IMR-90 (cell line): ENCODE measurements around the gene SLC17A4. TPM values are rescaled to one million over a fixed set of nuclear protein-coding genes. Genes with fewer than 3 reads are reported as not detected.

Experiments used
- ATAC-seq: fragments of 200-7000 bp; cut with Tn5 transposase; 2 replicates; pipeline ENCODE4 v1.9.1; 2020; ENCODE audit warnings: low read depth, mild to moderate bottlenecking, moderate library complexity
- BruUV-seq: library from RNA; stranded (reverse); fragments of 400-500 nt; replicated peaks from 2 replicates; lab custom pipeline; 2021; lab: Mats Ljungman, UMichigan
- CTCF ChIA-PET: fragments of 300-600 bp; formaldehyde crosslinking; extraction: SDS; loops from one replicate; lab custom pipeline; 2021; ENCODE audit warnings: antibody characterized with exemption; lab: Yijun Ruan, JAX
- POLR2A ChIA-PET: fragments of 300-600 bp; sonication (Branson Sonifier 250); formaldehyde crosslinking; loops from one replicate; lab custom pipeline; 2022; ENCODE audit warnings: antibody characterized with exemption; ENCODE audit not compliant: unreplicated experiment; lab: Charles Lee
- DNase-seq: peaks from one replicate; pipeline ENCODE4 v3.0.0; 2013
- H2AFZ ChIP-seq: replicated peaks from 2 replicates; pipeline ENCODE3; 2013; ENCODE audit warnings: low read length, mild to moderate bottlenecking; ENCODE audit not compliant: poor library complexity
- H2AK5ac ChIP-seq: 2 replicates; pipeline ENCODE4 v1.6.1; 2013; ENCODE audit warnings: low read depth, low read length, inconsistent platforms
- H2AK9ac ChIP-seq: replicated peaks from 2 replicates; pipeline ENCODE3; 2013; ENCODE audit warnings: mild to moderate bottlenecking, low read depth, low read length, moderate library complexity; ENCODE audit not compliant: poor library complexity
- H2BK120ac ChIP-seq: 2 replicates; pipeline ENCODE4 v1.6.1; 2013; ENCODE audit warnings: low read depth, low read length, inconsistent platforms
- H2BK15ac ChIP-seq: 3 replicates; pipeline ENCODE4 v1.6.1; 2013; ENCODE audit warnings: low read depth, low read length, inconsistent platforms
- H2BK20ac ChIP-seq: 2 replicates; pipeline ENCODE4 v1.6.1; 2013; ENCODE audit warnings: low read depth, mild to moderate bottlenecking, inconsistent platforms, low read length, moderate library complexity
- H2BK5ac ChIP-seq: 2 replicates; pipeline ENCODE4 v1.6.1; 2013; ENCODE audit warnings: mild to moderate bottlenecking, low read depth, low read length, inconsistent platforms; ENCODE audit not compliant: poor library complexity, severe bottlenecking
- H3K14ac ChIP-seq: replicated peaks from 2 replicates; pipeline ENCODE4 v1.6.1; 2013; ENCODE audit warnings: low read depth, low read length, inconsistent platforms
- H3K18ac ChIP-seq: 2 replicates; pipeline ENCODE4 v1.6.1; 2013; ENCODE audit warnings: low read depth, low read length, control low read depth
- H3K23ac ChIP-seq: 2 replicates; pipeline ENCODE4 v1.6.1; 2013; ENCODE audit warnings: low read depth, low read length, inconsistent platforms
- H3K27ac ChIP-seq: 2 replicates; pipeline ENCODE4 v1.5.1; 2013; ENCODE audit warnings: mild to moderate bottlenecking, control low read depth, low read length; ENCODE audit not compliant: insufficient read depth
- H3K27me3 ChIP-seq: 2 replicates; pipeline ENCODE4 v1.6.1; 2013; ENCODE audit warnings: low read length; ENCODE audit not compliant: control insufficient read depth, insufficient read depth
- H3K36me3 ChIP-seq: 2 replicates; pipeline ENCODE4 v1.6.1; 2013; ENCODE audit warnings: low read length, mixed read lengths; ENCODE audit not compliant: control insufficient read depth, insufficient read depth
- H3K4ac ChIP-seq: 2 replicates; pipeline ENCODE4 v1.6.1; 2013; ENCODE audit warnings: low read depth, low read length, inconsistent platforms
- H3K4me1 ChIP-seq: 2 replicates; pipeline ENCODE4 v1.6.1; 2013; ENCODE audit warnings: low read length, mixed read lengths; ENCODE audit not compliant: control insufficient read depth, insufficient read depth
- H3K4me2 ChIP-seq: 2 replicates; pipeline ENCODE4 v1.6.1; 2013; ENCODE audit warnings: low read depth, mild to moderate bottlenecking, control low read depth, low read length, moderate library complexity
- H3K4me3 ChIP-seq: 2 replicates; pipeline ENCODE4 v1.5.1; 2013; ENCODE audit warnings: low read depth, mild to moderate bottlenecking, control low read depth, low read length, moderate library complexity; ENCODE audit not compliant: insufficient read depth
- H3K56ac ChIP-seq: 2 replicates; pipeline ENCODE4 v1.6.1; 2013; ENCODE audit warnings: low read length, inconsistent platforms; ENCODE audit not compliant: insufficient read depth; ENCODE audit errors: extremely low read depth
- H3K79me1 ChIP-seq, 2 experiments: 2 replicates each; pipeline ENCODE4 v1.6.1; 2013; ENCODE audit warnings: low read length in 2 of 2, inconsistent platforms in 1 of 2, low read depth in 1 of 2
- H3K9ac ChIP-seq: 2 replicates; pipeline ENCODE4 v1.6.1; 2013; ENCODE audit warnings: low read depth, low read length, control low read depth
- H3K9me1 ChIP-seq: 2 replicates; pipeline ENCODE4 v1.6.1; 2013; ENCODE audit warnings: low read length, inconsistent platforms; ENCODE audit not compliant: insufficient read depth
- H3K9me3 ChIP-seq: 2 replicates; pipeline ENCODE4 v1.6.1; 2013; ENCODE audit warnings: low read length; ENCODE audit not compliant: control insufficient read depth, insufficient read depth
- H4K20me1 ChIP-seq: 2 replicates; pipeline ENCODE4 v1.6.1; 2013; ENCODE audit warnings: low read length, inconsistent platforms; ENCODE audit not compliant: insufficient read depth
- H4K5ac ChIP-seq: 2 replicates; pipeline ENCODE4 v1.6.1; 2013; ENCODE audit warnings: mild to moderate bottlenecking, low read depth, low read length, control low read depth
- H4K8ac ChIP-seq, 2 experiments: 2 replicates each; pipeline ENCODE4 v1.6.1; 2013; ENCODE audit warnings: low read depth in 2 of 2, low read length in 2 of 2, control low read depth in 1 of 2, inconsistent platforms in 1 of 2
- H4K91ac ChIP-seq: 2 replicates; pipeline ENCODE4 v1.6.1; 2013; ENCODE audit warnings: low read depth, low read length, inconsistent platforms; ENCODE audit not compliant: insufficient read depth
- MXI1 ChIP-seq: IDR thresholded peaks from 2 replicates; pipeline ENCODE4 v1.6.1; 2012; ENCODE audit warnings: low read depth, mild to moderate bottlenecking, low read length, moderate library complexity, borderline replicate concordance
- NFE2L2 ChIP-seq: fragments of 150-350 bp; IDR thresholded peaks from 2 replicates; pipeline ENCODE4 v1.6.1; 2016; ENCODE audit warnings: low read depth, mild to moderate bottlenecking, low read length
- POLR2A ChIP-seq: IDR thresholded peaks from 2 replicates; pipeline ENCODE4 v1.6.1; 2012; ENCODE audit warnings: mild to moderate bottlenecking, low read depth, low read length
- WGBS, 2 experiments: methylation state at CpG; one replicate each; pipeline versions ENCODE4 v1.1.5 to v1.1.7; 2013; ENCODE audit warnings: missing lambda C conversion rate in 2 of 2; ENCODE audit not compliant: insufficient read length in 1 of 2; ENCODE audit errors: extremely low coverage in 2 of 2; 5-methylcytosine and 5-hydroxymethylcytosine counted together
- dilution Hi-C: fragments of 300-500 bp; cut with HindIII; formaldehyde crosslinking; loops from one replicate; pipeline ENCODE4 v1.14.3; 2018; ENCODE audit warnings: low sequenced_read_pairs; ENCODE audit not compliant: unreplicated experiment
- in situ Hi-C: fragments of 300-500 bp; cut with MboI; formaldehyde crosslinking; loops from 3 replicates; pipeline ENCODE4 v1.14.3; 2019; ENCODE audit warnings: low sequenced_read_pairs, inconsistent platforms, mixed read lengths
- intact Hi-C: fragments of 100-400 bp; cut with micrococcal nuclease; formaldehyde crosslinking; loops from 2 replicates; pipeline ENCODE4 v1.10.0; 2022
- polyA plus RNA-seq, 3 experiments: library from polyadenylated mRNA; depleted of rRNA; stranded (reverse); fragments of >200 nt; gene quantifications; 2 replicates each; pipeline ENCODE4 v1.2.3, GENCODE V29; 2012; ENCODE audit warnings: low replicate concordance in 1 of 3
- total RNA-seq: library from RNA; depleted of rRNA; stranded (reverse); fragments of >200 nt; gene quantifications from 2 replicates; pipeline ENCODE4 v1.2.3, GENCODE V29; 2012
- TF ChIP-seq, protein P1 (sequence below): fragments of 150-350 bp; IDR thresholded peaks from 2 replicates; pipeline ENCODE4 v1.6.1; 2016; ENCODE audit warnings: low read depth, mild to moderate bottlenecking, low read length, moderate library complexity, borderline replicate concordance
- TF ChIP-seq, protein P2 (sequence below): fragments of 150-350 bp; IDR thresholded peaks from 2 replicates; pipeline ENCODE4 v1.6.1; 2017; ENCODE audit warnings: mild to moderate bottlenecking, antibody characterized with exemption, low read length, low read depth

SLC17A4 gene
- total and polyA plus RNA-seq, 2 of the 4 experiments (the other 2 are of a cell fraction): not detected

DNA sequence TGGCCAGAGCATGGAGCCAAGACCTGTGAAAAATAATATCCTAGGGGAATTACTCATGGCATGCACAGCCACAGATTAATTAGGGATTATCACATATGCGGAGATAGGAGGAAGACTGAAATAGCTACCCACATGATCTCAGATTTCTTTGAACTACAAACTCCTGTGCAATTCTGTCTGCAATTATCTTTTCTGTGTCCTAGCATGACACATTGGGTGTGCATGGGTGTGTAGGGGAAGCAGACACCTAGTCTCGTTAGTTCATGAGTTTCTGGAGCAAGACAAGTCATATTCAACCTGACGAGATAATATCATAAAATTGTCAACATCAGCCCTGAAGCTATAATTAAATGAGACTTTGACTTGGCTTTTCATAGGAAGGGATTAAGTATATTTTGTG, 3.6 kb upstream of the SLC17A4 start:
- CTCF ChIA-PET: no interaction called here
- Histone ChIP-seq H3K23ac (no peak overlapping the region), H2AFZ (no peak overlapping the region), H4K5ac (no peak overlapping the region), H3K27ac (no peak overlapping the region), H2BK120ac (no peak overlapping the region), H2AK5ac (no peak overlapping the region), H3K4me3 (no peak overlapping the region), H3K4ac (no peak overlapping the region), H3K56ac (no peak overlapping the region), H4K20me1 (no peaks in the 10 kb centered on the region), H3K14ac (no peak overlapping the region), H3K79me1 (no peaks in the 10 kb centered on the region), H4K91ac (no peak overlapping the region), H3K36me3 (no peaks in the 10 kb centered on the region), H3K4me1 (no peaks in the 10 kb centered on the region), H3K9me1 (no peaks in the 10 kb centered on the region), H2BK20ac (no peak overlapping the region), H2AK9ac (no peak overlapping the region), H3K18ac (no peak overlapping the region), H3K9me3 (no peaks in the 10 kb centered on the region), H3K4me2 (no peak overlapping the region), H2BK5ac (no peak overlapping the region), H4K8ac (no peak overlapping the region), H3K9ac (no peak overlapping the region), H2BK15ac (no peak overlapping the region), H3K27me3 (no peaks in the 10 kb centered on the region)
- no peak for DNase-seq
- no CpG with 5 or more reads among the region's 3 CpGs for WGBS, 2 experiments
- TF ChIP-seq, protein P1, sequence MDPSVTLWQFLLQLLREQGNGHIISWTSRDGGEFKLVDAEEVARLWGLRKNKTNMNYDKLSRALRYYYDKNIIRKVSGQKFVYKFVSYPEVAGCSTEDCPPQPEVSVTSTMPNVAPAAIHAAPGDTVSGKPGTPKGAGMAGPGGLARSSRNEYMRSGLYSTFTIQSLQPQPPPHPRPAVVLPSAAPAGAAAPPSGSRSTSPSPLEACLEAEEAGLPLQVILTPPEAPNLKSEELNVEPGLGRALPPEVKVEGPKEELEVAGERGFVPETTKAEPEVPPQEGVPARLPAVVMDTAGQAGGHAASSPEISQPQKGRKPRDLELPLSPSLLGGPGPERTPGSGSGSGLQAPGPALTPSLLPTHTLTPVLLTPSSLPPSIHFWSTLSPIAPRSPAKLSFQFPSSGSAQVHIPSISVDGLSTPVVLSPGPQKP: no peak
- TF ChIP-seq NFE2L2 (no peak), POLR2A (no peak), MXI1 (no peak)
- TF ChIP-seq, protein P2, sequence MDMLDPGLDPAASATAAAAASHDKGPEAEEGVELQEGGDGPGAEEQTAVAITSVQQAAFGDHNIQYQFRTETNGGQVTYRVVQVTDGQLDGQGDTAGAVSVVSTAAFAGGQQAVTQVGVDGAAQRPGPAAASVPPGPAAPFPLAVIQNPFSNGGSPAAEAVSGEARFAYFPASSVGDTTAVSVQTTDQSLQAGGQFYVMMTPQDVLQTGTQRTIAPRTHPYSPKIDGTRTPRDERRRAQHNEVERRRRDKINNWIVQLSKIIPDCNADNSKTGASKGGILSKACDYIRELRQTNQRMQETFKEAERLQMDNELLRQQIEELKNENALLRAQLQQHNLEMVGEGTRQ: no peak
- POLR2A ChIA-PET: no interaction called here
- intact Hi-C loops (no loop called here), in situ Hi-C loops (no loop called here), dilution Hi-C loops (no loop called here)
- ATAC-seq: no peak
- BruUV-seq: no TSS peak
